HG03175 (cell line): Measurements from ENCODE around the gene NSMCE4A.
A peak's percentile ranks its signal among the peaks of the same experiment; 100 is the strongest.
"Not testable (repeated sequence)": the region's sequence is repeated elsewhere in the genome, so short reads cannot be mapped to it uniquely, and the experiment has no call there.

Source experiments
- ATAC-seq: cut with Tn5 transposase; IDR thresholded peaks from one replicate; pipeline ENCODE4 v1.9.1; 2021; ENCODE audit warnings: mild to moderate bottlenecking, moderate library complexity; ENCODE audit not compliant: unreplicated experiment

NSMCE4A gene

GRCh38 chr10:121988361-121989324 lies 13.6 kb upstream of the NSMCE4A start, which contains the start of gene TACC2:
TSS of gene TACC2 (plus strand) at chr10:121989163. CDS start at chr10:122021982, 32,819 bp downstream.
- ATAC-seq, result no peak

GRCh38 chr10:121984463-121984862 lies 9.4 kb upstream of the NSMCE4A start:
- no peak for ATAC-seq

- ATAC-seq, result no peak
Observed at GRCh38 chr10:121983852-121984251, 8.8 kb upstream of the NSMCE4A start.

- ATAC-seq, result no peak
Observed at GRCh38 chr10:121981346-121981745, 6.3 kb upstream of the NSMCE4A start.

GRCh38 chr10:121978511-121978910 lies 3.5 kb upstream of the NSMCE4A start:
- no peak for ATAC-seq

GRCh38 chr10:121976607-121977006 lies 1.6 kb upstream of the NSMCE4A start:
- ATAC-seq, result no peak

- peak; percentile 22 for ATAC-seq
Observed at GRCh38 chr10:121975295-121976086, 474 bp upstream of the NSMCE4A start.

GRCh38 chr10:121974019-121974534 lies 940 bp downstream of the NSMCE4A start:
- peak; percentile 36 for ATAC-seq

GRCh38 chr10:121969086-121969485 lies 5.9 kb downstream of the NSMCE4A start:
- not testable (repeated sequence) for ATAC-seq

GRCh38 chr10:121965996-121966395 lies 9.0 kb downstream of the NSMCE4A start:
- ATAC-seq, result no peak

GRCh38 chr10:121961456-121961855 lies 13.6 kb downstream of the NSMCE4A start:
- ATAC-seq, result no peak

- ATAC-seq, result no peak
Observed at GRCh38 chr10:121959671-121960070, 15.3 kb downstream of the NSMCE4A start.

- ATAC-seq, result no peak
Observed at GRCh38 chr10:121956111-121957061, 18.6 kb downstream of the NSMCE4A start.

- no peak for ATAC-seq
Observed at GRCh38 chr10:121952226-121952625, 22.8 kb downstream of the NSMCE4A start.

GRCh38 chr10:121949451-121949850 lies 25.6 kb downstream of the NSMCE4A start:
- no peak for ATAC-seq

GRCh38 chr10:121949049-121949448 lies 26.0 kb downstream of the NSMCE4A start:
- ATAC-seq, result no peak

GRCh38 chr10:121947343-121948330 lies 27.4 kb downstream of the NSMCE4A start:
- no peak for ATAC-seq

- ATAC-seq, result no peak
Observed at GRCh38 chr10:121942749-121943416, 32.1 kb downstream of the NSMCE4A start.
